ENCODE results near the gene ETS2.
"Not testable (repeated sequence)": the region's sequence is repeated elsewhere in the genome, so short reads cannot be mapped to it uniquely, and the experiment has no call there.

Gene ETS2

DNA sequence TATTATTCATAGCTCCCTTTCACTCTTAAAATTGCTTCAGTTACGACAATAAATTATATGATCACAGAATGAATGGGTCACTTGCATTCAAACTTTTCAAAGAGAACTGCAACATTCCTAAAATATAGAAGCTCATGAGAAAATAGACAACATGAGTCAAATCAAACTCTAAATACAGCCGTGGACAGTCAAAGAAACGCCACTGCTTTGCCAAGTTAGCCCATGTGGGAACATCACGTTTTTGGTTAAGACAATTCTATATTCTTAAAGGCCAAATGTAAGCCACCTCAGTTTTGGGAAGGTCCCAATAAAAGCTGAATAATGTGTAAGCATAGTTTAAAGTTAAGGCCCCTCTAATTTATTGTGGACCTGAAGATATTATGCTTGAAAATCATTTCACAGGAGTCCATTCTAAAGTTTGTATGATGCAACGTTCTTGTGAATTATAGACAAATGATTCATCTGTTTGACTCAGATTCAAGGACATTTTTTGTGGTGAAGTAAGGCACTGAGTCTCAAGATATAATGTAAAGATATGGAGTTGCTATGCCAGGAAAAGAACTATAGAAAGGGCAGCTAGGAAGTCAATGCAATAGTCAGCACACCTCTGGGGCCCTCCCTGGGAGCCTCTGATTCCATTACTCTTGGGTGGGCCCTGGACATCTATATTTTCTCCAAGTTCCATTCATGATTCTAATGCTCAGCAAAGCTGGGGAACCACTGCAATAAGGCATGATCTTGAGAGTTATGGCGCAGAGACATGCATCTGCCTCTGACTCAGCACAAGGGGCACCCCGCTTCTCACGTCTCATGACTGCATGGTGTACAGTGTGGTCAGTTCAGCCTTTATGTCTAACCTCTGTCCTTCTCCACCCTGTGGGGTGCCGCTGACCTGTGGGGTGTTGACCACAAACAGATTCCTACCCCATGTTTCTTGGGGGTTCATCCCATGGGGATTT, 33.9 kb downstream of the ETS2 start:
- TF ChIP-seq CTCF (IDR thresholded peaks at IDR 0.05; ENCODE audit: low read depth, low read length) = no peak
- H3K4me3 ChIP-seq (ENCODE audit: low read depth, low read length) = no peak overlapping the region

DNA sequence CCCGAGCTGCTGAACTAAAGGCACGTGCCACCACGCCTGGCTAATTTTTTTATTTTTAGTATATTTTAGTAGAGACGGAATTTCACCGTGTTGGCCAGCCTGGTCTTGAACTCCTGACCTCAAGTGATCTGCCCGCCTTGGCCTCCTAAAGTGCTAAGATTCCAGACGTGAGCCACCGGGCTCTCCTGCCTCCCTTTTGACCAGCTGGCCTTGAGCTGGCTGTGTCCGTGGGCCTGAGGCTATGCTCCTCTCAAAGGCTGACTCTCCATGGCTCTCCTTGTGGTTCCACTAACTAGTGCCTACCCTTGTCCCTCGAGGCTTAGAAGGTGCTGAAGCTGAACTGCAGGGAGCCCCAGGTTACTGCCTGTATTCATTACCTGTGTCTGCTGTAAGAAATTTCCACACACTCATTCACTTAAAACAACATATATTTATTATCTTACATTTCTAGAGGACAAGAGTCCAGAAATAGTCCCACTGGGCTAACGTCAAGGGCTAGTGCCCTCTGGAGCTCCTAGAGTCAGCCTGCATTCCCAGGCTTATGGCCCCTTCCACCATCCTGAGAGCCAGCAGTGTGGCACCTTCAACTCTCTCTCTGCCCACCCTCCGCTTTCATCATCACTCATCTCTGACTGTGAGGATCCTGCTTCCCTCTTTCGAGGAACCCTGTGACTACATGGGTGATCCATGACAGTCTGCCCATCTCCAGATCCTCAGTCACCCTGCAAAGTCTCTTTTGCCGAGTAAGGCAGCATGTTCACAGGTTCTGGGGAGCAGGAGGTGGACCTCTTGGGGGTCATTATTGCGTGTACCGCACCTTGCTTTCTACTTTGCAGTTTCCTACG, 34.9 kb downstream of the ETS2 start:
- no peak overlapping the region for H3K4me3 ChIP-seq (ENCODE audit: low read depth, low read length)
- TF ChIP-seq CTCF (IDR thresholded peaks at IDR 0.05; ENCODE audit: low read depth, low read length) = no peak

DNA sequence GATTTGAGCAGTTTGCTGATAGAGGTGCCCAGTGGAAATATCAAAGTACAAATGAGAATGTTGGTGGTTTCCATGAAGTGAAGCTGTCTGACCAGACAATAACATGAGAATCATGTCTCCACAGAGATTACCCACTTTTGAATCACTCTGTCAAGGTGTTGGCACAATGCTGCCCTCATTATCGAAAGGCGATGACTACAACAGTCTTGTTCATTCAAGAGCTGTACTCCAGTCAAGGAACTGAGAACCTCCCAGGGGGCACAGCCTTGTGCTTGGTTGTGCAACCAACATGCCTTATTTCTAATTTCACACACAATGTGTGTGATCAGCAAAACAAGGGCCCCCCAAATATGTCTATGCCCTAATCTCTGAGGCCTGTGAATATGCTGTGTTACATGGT, 35.7 kb downstream of the ETS2 start:
- no peak overlapping the region for H3K4me3 ChIP-seq (ENCODE audit: low read depth, low read length)
- TF ChIP-seq CTCF (IDR thresholded peaks at IDR 0.05; ENCODE audit: low read depth, low read length) = no peak

DNA sequence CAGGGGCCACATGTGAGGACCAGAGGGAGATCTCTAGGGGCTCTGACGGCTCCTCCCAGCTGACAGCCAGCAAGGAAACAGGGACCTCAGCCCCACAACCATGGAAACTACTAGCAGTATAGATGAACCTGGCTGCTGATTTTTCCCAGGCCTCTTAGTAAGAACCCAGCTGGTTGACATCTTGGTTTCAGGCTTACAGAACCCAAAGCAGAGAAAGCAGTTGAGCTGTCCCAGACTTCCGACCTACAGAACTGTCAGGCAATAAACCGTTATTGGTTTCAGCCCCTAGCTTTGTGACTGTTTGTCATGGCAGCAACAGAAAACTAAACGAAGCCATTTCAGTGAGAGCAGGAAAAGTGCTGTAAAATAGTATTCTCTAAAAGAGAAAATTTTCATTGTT, 36.4 kb downstream of the ETS2 start:
- TF ChIP-seq CTCF (IDR thresholded peaks at IDR 0.05; ENCODE audit: low read depth, low read length) = no peak
- H3K4me3 ChIP-seq (ENCODE audit: low read depth, low read length) = no peak overlapping the region

DNA sequence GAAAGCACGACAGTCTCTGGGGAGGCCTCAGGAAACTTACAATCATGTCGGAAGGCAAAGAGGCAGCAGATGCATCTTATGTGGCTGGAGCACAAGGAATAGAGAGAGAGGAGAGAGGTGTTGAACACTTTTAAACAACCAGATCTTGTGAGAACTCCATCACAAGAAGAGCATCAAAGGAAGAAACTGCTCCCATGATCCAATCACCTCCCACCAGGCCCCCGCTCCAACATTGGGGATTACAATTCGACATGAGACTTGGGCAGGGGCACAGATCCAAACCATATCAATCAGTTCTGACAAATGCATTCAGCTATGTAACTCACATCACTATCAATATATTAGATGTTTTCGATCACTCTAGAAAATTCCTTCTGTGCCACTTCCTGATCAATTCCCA, 37.6 kb downstream of the ETS2 start:
- no peak for TF ChIP-seq CTCF (IDR thresholded peaks at IDR 0.05; ENCODE audit: low read depth, low read length)
- no peak overlapping the region for H3K4me3 ChIP-seq (ENCODE audit: low read depth, low read length)

DNA sequence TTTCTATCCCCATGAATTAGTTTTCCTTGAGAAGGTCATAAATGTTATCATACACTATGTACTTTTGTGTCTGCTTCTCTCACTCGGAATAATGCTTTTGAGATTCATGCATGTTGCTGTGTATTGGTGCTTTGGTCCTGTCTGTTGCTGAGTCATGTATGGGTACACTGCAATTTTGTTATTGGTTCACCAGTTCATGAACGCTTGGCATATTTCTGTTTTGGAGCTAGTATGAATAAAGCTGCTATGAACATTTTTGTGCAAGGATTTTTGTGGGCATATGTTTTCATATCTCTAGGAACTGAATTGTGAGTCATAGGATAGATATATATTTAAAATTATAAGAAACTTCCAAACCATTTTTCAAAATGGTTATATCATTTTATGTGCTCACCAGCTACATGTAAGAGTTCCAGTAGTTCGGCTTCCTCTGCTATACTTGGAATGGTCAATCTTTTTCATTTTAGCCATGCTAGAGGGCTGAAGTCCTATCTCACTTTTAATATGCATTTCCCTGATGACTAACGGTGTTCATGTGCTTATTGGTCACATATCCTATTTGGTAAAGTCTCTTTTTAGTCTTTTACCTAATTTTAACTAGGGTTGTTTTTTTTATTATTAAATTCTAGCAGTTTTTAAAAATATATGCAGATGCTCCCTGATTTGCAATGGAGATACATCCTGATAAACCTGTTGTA, 38.2 kb downstream of the ETS2 start:
- H3K4me3 ChIP-seq (ENCODE audit: low read depth, low read length) = no peak overlapping the region
- TF ChIP-seq CTCF (IDR thresholded peaks at IDR 0.05; ENCODE audit: low read depth, low read length) = no peak

DNA sequence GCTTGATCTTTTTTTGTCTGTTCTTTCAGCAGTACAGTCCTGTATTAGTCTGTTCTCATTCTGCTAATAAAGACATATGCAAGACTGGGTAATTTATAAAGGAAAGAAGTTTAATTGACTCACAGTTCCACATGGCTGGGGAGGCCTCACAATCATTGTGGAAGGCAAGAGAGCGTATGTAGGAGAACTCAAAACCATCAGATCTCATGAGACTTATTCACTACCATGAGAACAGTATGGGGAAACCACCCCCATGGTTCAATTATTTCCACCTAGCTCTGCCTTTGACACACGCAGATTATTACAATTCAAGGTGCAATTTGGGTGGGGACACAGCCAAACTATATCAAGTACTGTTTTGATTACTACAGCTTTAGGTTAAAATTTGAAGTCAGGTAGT, 39.6 kb downstream of the ETS2 start:
- not testable (repeated sequence) for H3K4me3 ChIP-seq (ENCODE audit: low read depth, low read length)
